Osteoblast (primary cell): Measurements from ENCODE around the gene FBXL15. TPM values are rescaled to one million over a fixed set of nuclear protein-coding genes. Genes with fewer than 3 reads are reported as not detected.

ENCODE experiments used
- DNase-seq: peaks from one replicate; pipeline ENCODE4 v3.0.0; 2011; ENCODE audit warnings: low spot score, mixed read lengths; ENCODE audit not compliant: insufficient read length; ENCODE audit errors: missing footprints
- H2AFZ ChIP-seq: 2 replicates; pipeline ENCODE4 v1.6.0; 2011; ENCODE audit warnings: mild to moderate bottlenecking, low read length
- H3K27ac ChIP-seq: 2 replicates; pipeline ENCODE4 v1.5.1; 2011; ENCODE audit warnings: mild to moderate bottlenecking, low read depth, low read length, moderate library complexity
- H3K27me3 ChIP-seq: 2 replicates; pipeline ENCODE4 v1.6.0; 2012; ENCODE audit warnings: mild to moderate bottlenecking, control low read depth, inconsistent platforms, low read length, moderate library complexity; ENCODE audit not compliant: insufficient read depth
- H3K36me3 ChIP-seq: 2 replicates; pipeline ENCODE4 v1.5.1; 2011; ENCODE audit warnings: mild to moderate bottlenecking, low read length, control low read depth, moderate library complexity; ENCODE audit not compliant: insufficient read depth
- H3K4me1 ChIP-seq: 2 replicates; pipeline ENCODE4 v1.5.1; 2011; ENCODE audit warnings: mild to moderate bottlenecking, low read length, control low read depth, moderate library complexity; ENCODE audit not compliant: insufficient read depth
- H3K4me2 ChIP-seq: 2 replicates; pipeline ENCODE4 v1.6.0; 2011; ENCODE audit warnings: mild to moderate bottlenecking, low read length; ENCODE audit not compliant: insufficient read depth
- H3K4me3 ChIP-seq: fragments of 200-600 bp; sonication (generic); 3 replicates; pipeline ENCODE4 v1.5.1; 2012; ENCODE audit warnings: mild to moderate bottlenecking, low read length, inconsistent platforms; ENCODE audit not compliant: insufficient read depth
- H3K79me2 ChIP-seq: 2 replicates; pipeline ENCODE4 v1.6.0; 2012; ENCODE audit warnings: mild to moderate bottlenecking, low read length, control low read depth, inconsistent platforms; ENCODE audit not compliant: insufficient read depth
- H3K9me3 ChIP-seq: 2 replicates; pipeline ENCODE4 v1.5.1; 2011; ENCODE audit warnings: low read depth, low read length, control low read depth
- H4K20me1 ChIP-seq: 2 replicates; pipeline ENCODE4 v1.6.0; 2012; ENCODE audit warnings: mild to moderate bottlenecking, low read length, control low read depth; ENCODE audit not compliant: insufficient read depth
- total RNA-seq: library from RNA; depleted of rRNA; stranded (reverse); fragments of >200 nt; gene quantifications from 2 replicates; pipeline ENCODE4 v1.2.3, GENCODE V29; 2012
- TF ChIP-seq, protein P1 (sequence below): IDR thresholded peaks from 2 replicates; pipeline ENCODE4 v1.5.1; 2011; ENCODE audit warnings: mild to moderate bottlenecking, low read depth, low read length, moderate library complexity; ENCODE audit errors: extremely low read depth

FBXL15 gene
- total RNA-seq, 1 donor = 9.4 TPM

DNA sequence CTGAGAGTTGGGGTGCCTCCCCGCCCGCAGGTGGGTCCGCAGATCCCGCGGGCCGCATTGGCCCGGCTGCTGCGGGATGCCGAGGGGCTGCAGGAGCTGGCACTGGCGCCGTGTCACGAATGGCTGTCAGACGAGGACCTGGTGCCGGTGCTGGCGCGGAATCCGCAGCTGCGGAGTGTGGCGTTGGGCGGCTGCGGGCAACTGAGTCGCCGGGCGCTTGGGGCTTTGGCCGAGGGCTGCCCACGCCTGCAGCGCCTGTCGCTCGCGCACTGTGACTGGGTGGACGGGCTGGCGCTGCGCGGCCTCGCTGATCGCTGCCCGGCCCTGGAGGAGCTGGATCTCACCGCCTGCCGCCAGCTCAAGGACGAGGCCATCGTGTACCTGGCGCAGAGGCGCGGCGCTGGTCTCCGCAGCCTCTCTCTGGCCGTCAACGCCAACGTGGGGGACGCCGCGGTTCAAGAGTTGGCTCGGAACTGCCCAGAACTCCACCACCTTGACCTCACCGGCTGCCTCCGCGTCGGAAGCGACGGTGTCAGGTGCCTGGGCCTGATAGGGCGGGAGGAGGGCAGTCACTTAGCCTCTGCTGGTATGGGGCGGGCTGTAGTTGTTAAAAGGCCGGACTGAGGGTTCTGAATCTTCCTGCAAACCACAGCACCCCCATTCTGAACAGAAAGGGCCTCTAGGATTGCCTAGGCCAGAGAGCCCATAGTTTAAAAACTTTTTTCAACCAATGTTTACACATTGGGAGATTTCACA lies 1.3 kb downstream of the FBXL15 start:
- Histone ChIP-seq H3K36me3 (peaks cover 10% of the 10 kb centered on the region), H3K79me2 (peaks cover 18% of the 10 kb centered on the region), H3K9me3 (no peaks in the 10 kb centered on the region), H4K20me1 (peaks cover 12% of the 10 kb centered on the region), H3K4me2 (peak overlapping the region; percentile 89), H3K4me1 (peaks cover 27% of the 10 kb centered on the region), H3K27ac (peak overlapping the region; percentile 69), H3K27me3 (peaks cover 12% of the 10 kb centered on the region), H2AFZ (peak overlapping the region; percentile 95), H3K4me3 (peak overlapping the region; percentile 78)
- peak; percentile 89 for DNase-seq
- TF ChIP-seq, protein P1, sequence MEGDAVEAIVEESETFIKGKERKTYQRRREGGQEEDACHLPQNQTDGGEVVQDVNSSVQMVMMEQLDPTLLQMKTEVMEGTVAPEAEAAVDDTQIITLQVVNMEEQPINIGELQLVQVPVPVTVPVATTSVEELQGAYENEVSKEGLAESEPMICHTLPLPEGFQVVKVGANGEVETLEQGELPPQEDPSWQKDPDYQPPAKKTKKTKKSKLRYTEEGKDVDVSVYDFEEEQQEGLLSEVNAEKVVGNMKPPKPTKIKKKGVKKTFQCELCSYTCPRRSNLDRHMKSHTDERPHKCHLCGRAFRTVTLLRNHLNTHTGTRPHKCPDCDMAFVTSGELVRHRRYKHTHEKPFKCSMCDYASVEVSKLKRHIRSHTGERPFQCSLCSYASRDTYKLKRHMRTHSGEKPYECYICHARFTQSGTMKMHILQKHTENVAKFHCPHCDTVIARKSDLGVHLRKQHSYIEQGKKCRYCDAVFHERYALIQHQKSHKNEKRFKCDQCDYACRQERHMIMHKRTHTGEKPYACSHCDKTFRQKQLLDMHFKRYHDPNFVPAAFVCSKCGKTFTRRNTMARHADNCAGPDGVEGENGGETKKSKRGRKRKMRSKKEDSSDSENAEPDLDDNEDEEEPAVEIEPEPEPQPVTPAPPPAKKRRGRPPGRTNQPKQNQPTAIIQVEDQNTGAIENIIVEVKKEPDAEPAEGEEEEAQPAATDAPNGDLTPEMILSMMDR = no peak

DNA sequence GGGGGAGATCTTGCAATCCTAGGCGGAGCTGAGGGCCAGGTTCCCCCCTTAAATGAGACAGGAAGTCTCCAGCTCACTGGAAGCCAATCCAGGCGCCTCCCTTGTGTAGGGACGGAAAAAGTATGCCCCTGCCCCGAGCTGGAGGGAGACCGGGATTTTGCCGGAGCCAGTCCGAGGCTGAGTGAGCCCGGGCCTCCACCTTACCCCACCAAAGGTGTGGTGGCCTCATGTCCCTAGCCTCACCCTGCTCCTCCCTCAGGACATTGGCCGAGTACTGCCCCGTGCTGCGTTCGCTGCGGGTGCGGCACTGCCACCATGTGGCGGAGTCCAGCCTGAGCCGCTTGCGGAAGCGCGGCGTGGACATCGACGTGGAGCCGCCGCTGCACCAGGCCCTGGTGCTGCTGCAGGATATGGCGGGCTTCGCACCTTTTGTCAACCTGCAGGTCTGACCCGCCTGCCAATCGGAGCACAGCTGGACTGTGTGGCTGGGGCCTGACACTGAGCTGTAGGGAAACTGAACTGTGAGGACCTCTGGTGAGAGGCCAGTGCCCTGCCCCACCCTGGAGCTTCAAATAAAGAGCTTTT lies 2.0 kb downstream of the FBXL15 start:
- DNase-seq = peak; percentile 98
- Histone ChIP-seq H3K4me1 (peaks cover 29% of the 10 kb centered on the region), H3K36me3 (peaks cover 10% of the 10 kb centered on the region), H3K9me3 (no peaks in the 10 kb centered on the region), H3K27ac (no peak overlapping the region), H3K79me2 (peaks cover 18% of the 10 kb centered on the region), H2AFZ (peak overlapping the region; percentile 60), H3K4me2 (peak overlapping the region; percentile 89), H4K20me1 (peaks cover 12% of the 10 kb centered on the region), H3K27me3 (peaks cover 12% of the 10 kb centered on the region), H3K4me3 (peak overlapping the region; percentile 78)
- TF ChIP-seq, protein P1 = peak; percentile 72

DNA sequence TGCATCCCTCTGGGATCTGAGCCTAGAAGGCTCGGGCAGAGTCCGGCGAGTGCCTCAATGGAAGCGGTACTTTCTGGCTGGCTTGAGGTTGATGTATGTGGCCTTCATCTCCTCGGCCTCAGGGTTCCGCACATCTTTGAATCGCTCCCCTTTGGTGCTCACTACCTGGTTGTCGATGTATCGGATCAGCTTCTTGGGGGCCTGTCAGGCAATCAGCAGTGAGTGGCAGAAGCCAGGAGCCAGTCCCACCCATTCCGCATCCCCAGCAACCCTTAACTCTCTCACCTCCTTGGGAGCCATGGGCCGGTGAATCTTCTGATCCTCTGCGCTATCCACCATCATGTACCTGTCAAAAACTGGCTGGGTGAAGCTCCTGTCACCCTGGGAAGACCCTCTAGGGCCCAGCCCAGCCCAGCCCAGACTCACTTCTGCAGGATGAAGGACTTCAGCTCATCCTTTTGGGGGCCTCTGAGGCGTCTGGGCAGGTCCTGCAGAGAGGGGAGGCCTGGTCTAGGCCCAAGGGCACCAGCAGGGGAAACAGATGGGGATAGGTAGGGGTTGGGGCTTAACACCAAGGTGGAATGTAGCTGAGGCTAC lies 2.8 kb downstream of the FBXL15 start:
- peaks cover 12% of the 10 kb centered on the region for H4K20me1 ChIP-seq
- H3K27me3 ChIP-seq = peaks cover 5% of the 10 kb centered on the region
- H3K4me2 ChIP-seq = no peak overlapping the region
- peaks cover 10% of the 10 kb centered on the region for H3K36me3 ChIP-seq
- H3K79me2 ChIP-seq = peaks cover 18% of the 10 kb centered on the region
- H2AFZ ChIP-seq = no peak overlapping the region
- peak; percentile 78 for DNase-seq
- no peaks in the 10 kb centered on the region for H3K9me3 ChIP-seq
- no peak overlapping the region for H3K4me3 ChIP-seq
- H3K27ac ChIP-seq = no peak overlapping the region
- peaks cover 29% of the 10 kb centered on the region for H3K4me1 ChIP-seq
- TF ChIP-seq, protein P1 = no peak

DNA sequence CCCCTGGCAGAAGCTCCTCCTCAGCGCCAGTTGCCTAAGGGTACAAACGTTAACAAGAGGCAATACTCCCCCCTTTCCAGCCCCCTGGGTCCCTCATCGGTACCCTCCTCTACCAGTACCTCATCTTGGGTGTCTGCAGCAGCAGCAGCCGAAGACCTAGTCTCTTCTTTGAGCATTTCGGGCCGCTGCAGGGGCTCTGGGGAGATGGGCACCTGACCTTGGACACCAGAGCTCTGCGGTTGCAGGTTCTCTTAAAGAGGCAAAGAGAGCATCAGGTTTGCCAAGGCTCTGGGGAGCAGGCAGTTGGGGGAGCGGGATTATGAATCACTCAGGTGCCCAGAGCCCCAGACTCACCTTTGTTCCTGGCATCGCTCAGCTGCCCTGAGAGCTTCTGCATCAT lies 3.5 kb downstream of the FBXL15 start:
- H3K9me3 ChIP-seq = no peaks in the 10 kb centered on the region
- peak; percentile 54 for DNase-seq
- H4K20me1 ChIP-seq = peaks cover 12% of the 10 kb centered on the region
- H3K36me3 ChIP-seq = peaks cover 10% of the 10 kb centered on the region
- H3K79me2 ChIP-seq = peaks cover 18% of the 10 kb centered on the region
- TF ChIP-seq, protein P1 = no peak
- peaks cover 2% of the 10 kb centered on the region for H3K27me3 ChIP-seq
- no peak overlapping the region for H2AFZ ChIP-seq
- H3K4me2 ChIP-seq = no peak overlapping the region
- peaks cover 29% of the 10 kb centered on the region for H3K4me1 ChIP-seq
- no peak overlapping the region for H3K27ac ChIP-seq
- no peak overlapping the region for H3K4me3 ChIP-seq
